H9 (cell line): ENCODE measurements around the gene KIF1A. TPM values are rescaled to one million over a fixed set of nuclear protein-coding genes. Genes with fewer than 3 reads are reported as not detected.

Experiments used
- DNase-seq: peaks from one replicate; pipeline ENCODE4 v3.0.0-alpha.2; 2017
- H2AFZ ChIP-seq: one replicate; pipeline ENCODE4 v1.6.1; 2013; ENCODE audit warnings: mild to moderate bottlenecking, low read length, control low read depth, moderate library complexity
- H2AK5ac ChIP-seq: 2 replicates; pipeline ENCODE4 v1.6.1; 2013; ENCODE audit warnings: low read length, control low read depth, mixed read lengths; ENCODE audit not compliant: insufficient read length
- H2BK120ac ChIP-seq: one replicate; pipeline ENCODE4 v1.6.1; 2013; ENCODE audit warnings: low read depth, mild to moderate bottlenecking, low read length, control low read depth, inconsistent platforms; ENCODE audit not compliant: poor library complexity, severe bottlenecking
- H2BK12ac ChIP-seq: 2 replicates; pipeline ENCODE4 v1.6.1; 2013; ENCODE audit warnings: low read length, control low read depth, mixed read lengths, low read depth; ENCODE audit not compliant: insufficient read length
- H2BK15ac ChIP-seq: 2 replicates; pipeline ENCODE4 v1.6.1; 2013; ENCODE audit warnings: low read depth, low read length, control low read depth
- H2BK20ac ChIP-seq: one replicate; pipeline ENCODE4 v1.6.1; 2013; ENCODE audit warnings: low read depth, mild to moderate bottlenecking, low read length, control low read depth, inconsistent platforms; ENCODE audit not compliant: poor library complexity, severe bottlenecking
- H2BK5ac ChIP-seq: 2 replicates; pipeline ENCODE4 v1.6.1; 2013; ENCODE audit warnings: low read length, control low read depth, mixed read lengths; ENCODE audit not compliant: insufficient read length
- H3K14ac ChIP-seq: 2 replicates; pipeline ENCODE4 v1.6.1; 2013; ENCODE audit warnings: low read length, control low read depth; ENCODE audit not compliant: insufficient read depth
- H3K18ac ChIP-seq: 2 replicates; pipeline ENCODE4 v1.6.1; 2013; ENCODE audit warnings: low read depth, mild to moderate bottlenecking, mixed read lengths, low read length, control low read depth; ENCODE audit not compliant: insufficient read length
- H3K23ac ChIP-seq: 2 replicates; pipeline ENCODE4 v1.6.1; 2013; ENCODE audit warnings: low read length, control low read depth, mixed read lengths, low read depth; ENCODE audit not compliant: insufficient read length
- H3K23me2 ChIP-seq: 2 replicates; pipeline ENCODE4 v1.6.1; 2013; ENCODE audit warnings: low read depth, mild to moderate bottlenecking, mixed read lengths, low read length, control low read depth; ENCODE audit not compliant: insufficient read length, poor library complexity, severe bottlenecking
- H3K27ac ChIP-seq: 2 replicates; pipeline ENCODE4 v1.5.1; 2013; ENCODE audit warnings: low read length, control low read depth, mixed read lengths, low read depth; ENCODE audit not compliant: insufficient read length
- H3K27me3 ChIP-seq: 2 replicates; pipeline ENCODE4 v1.6.1; 2013; ENCODE audit warnings: low read length, control low read depth, inconsistent platforms; ENCODE audit not compliant: insufficient read depth
- H3K4ac ChIP-seq: 2 replicates; pipeline ENCODE4 v1.6.1; 2013; ENCODE audit warnings: low read depth, mild to moderate bottlenecking, control low read depth, inconsistent platforms, low read length, moderate library complexity
- H3K4me1 ChIP-seq: 2 replicates; pipeline ENCODE4 v1.6.1; 2013; ENCODE audit warnings: low read length, control low read depth, inconsistent platforms; ENCODE audit not compliant: insufficient read depth
- H3K4me2 ChIP-seq: 2 replicates; pipeline ENCODE4 v1.6.1; 2013; ENCODE audit warnings: low read length, control low read depth, mixed read lengths; ENCODE audit not compliant: insufficient read length, insufficient read depth
- H3K56ac ChIP-seq: 2 replicates; pipeline ENCODE4 v1.6.1; 2013; ENCODE audit warnings: low read depth, mild to moderate bottlenecking, mixed read lengths, low read length, control low read depth; ENCODE audit not compliant: insufficient read length
- H3K79me1 ChIP-seq: 2 replicates; pipeline ENCODE4 v1.6.1; 2013; ENCODE audit warnings: low read depth, mild to moderate bottlenecking, moderate library complexity, low read length, control low read depth, inconsistent platforms; ENCODE audit not compliant: insufficient read depth, poor library complexity, severe bottlenecking
- H3K79me2 ChIP-seq: 2 replicates; pipeline ENCODE4 v1.6.1; 2013; ENCODE audit warnings: low read length, control low read depth, inconsistent platforms; ENCODE audit not compliant: insufficient read depth
- H3K9ac ChIP-seq: 2 replicates; pipeline ENCODE4 v1.6.1; 2013; ENCODE audit warnings: low read length, control low read depth, mixed read lengths; ENCODE audit not compliant: insufficient read length; ENCODE audit errors: extremely low read depth
- H3K9me3 ChIP-seq: one replicate; pipeline ENCODE4 v1.6.1; 2013; ENCODE audit warnings: low read depth, low read length, inconsistent platforms; ENCODE audit not compliant: control insufficient read depth
- H3T11ph ChIP-seq: one replicate; pipeline ENCODE4 v1.6.1; 2013; ENCODE audit warnings: mild to moderate bottlenecking, low read length, control low read depth, inconsistent platforms
- H4K20me1 ChIP-seq: one replicate; pipeline ENCODE4 v1.6.1; 2013; ENCODE audit not compliant: control insufficient read depth, insufficient read length, insufficient read depth
- H4K5ac ChIP-seq: 2 replicates; pipeline ENCODE4 v1.6.1; 2013; ENCODE audit warnings: low read depth, mild to moderate bottlenecking, mixed read lengths, low read length, control low read depth; ENCODE audit not compliant: insufficient read length
- H4K8ac ChIP-seq: replicated peaks from 2 replicates; pipeline ENCODE4 v1.6.1; 2013; ENCODE audit warnings: low read length, control low read depth, mixed read lengths, low read depth; ENCODE audit not compliant: insufficient read length
- H4K91ac ChIP-seq: 2 replicates; pipeline ENCODE4 v1.6.1; 2013; ENCODE audit warnings: low read depth, mild to moderate bottlenecking, moderate library complexity, mixed read lengths, low read length, control low read depth; ENCODE audit not compliant: insufficient read length
- H3K27ac Mint-ChIP-seq, 3 experiments: 2 replicates in 2 of 3; 3 replicates in 1 of 3; pipeline ENCODE4 v1.8.0; 2020 to 2021; ENCODE audit warnings: mixed read lengths in 3 of 3, mild to moderate bottlenecking in 1 of 3, moderate library complexity in 1 of 3
- H3K27me3 Mint-ChIP-seq: 2 replicates; pipeline ENCODE4 v1.8.0; 2021; ENCODE audit warnings: low read depth, mild to moderate bottlenecking, moderate library complexity, mixed read lengths
- H3K36me3 Mint-ChIP-seq, 3 experiments: 2 replicates in 2 of 3; 3 replicates in 1 of 3; pipeline ENCODE4 v1.8.0; 2020 to 2021; ENCODE audit warnings: low read depth in 3 of 3, mixed read lengths in 3 of 3; ENCODE audit not compliant: insufficient read depth in 1 of 3
- H3K4me1 Mint-ChIP-seq, 2 experiments: 2 replicates each; pipeline ENCODE4 v1.8.0; 2020; ENCODE audit warnings: mixed read lengths in 2 of 2
- H3K4me3 Mint-ChIP-seq, 2 experiments: 2 replicates in 1 of 2; 3 replicates in 1 of 2; pipeline ENCODE4 v1.8.0; 2020 to 2021; ENCODE audit warnings: mild to moderate bottlenecking in 2 of 2, mixed read lengths in 2 of 2, moderate library complexity in 1 of 2
- H3K9me3 Mint-ChIP-seq, 2 experiments: 2 replicates in 1 of 2; 3 replicates in 1 of 2; pipeline ENCODE4 v1.8.0; 2020; ENCODE audit warnings: mild to moderate bottlenecking in 2 of 2, mixed read lengths in 2 of 2, moderate library complexity in 1 of 2
- WGBS: extraction: QIAGEN DNeasy Blood & Tissue Kit; methylation state at CpG from one replicate; pipeline ENCODE4 v1.1.7; 2013; ENCODE audit warnings: missing lambda C conversion rate, low lambda C conversion rate, mixed read lengths; ENCODE audit not compliant: insufficient read length; ENCODE audit errors: extremely low coverage; 5-methylcytosine and 5-hydroxymethylcytosine counted together
- total RNA-seq: library from RNA; stranded (reverse); gene quantifications from 2 replicates; pipeline ENCODE4 v1.2.1, GENCODE V29; 2021
- TF ChIP-seq, protein P1 (sequence below): fragments of 200-600 bp; sonication (generic); conservative IDR thresholded peaks from 3 replicates; pipeline ENCODE4 v1.8.0; 2021; ENCODE audit warnings: antibody characterized with exemption, mild to moderate bottlenecking

KIF1A gene
- total RNA-seq, 1 experiment from 2014 or later = 204 TPM

DNA sequence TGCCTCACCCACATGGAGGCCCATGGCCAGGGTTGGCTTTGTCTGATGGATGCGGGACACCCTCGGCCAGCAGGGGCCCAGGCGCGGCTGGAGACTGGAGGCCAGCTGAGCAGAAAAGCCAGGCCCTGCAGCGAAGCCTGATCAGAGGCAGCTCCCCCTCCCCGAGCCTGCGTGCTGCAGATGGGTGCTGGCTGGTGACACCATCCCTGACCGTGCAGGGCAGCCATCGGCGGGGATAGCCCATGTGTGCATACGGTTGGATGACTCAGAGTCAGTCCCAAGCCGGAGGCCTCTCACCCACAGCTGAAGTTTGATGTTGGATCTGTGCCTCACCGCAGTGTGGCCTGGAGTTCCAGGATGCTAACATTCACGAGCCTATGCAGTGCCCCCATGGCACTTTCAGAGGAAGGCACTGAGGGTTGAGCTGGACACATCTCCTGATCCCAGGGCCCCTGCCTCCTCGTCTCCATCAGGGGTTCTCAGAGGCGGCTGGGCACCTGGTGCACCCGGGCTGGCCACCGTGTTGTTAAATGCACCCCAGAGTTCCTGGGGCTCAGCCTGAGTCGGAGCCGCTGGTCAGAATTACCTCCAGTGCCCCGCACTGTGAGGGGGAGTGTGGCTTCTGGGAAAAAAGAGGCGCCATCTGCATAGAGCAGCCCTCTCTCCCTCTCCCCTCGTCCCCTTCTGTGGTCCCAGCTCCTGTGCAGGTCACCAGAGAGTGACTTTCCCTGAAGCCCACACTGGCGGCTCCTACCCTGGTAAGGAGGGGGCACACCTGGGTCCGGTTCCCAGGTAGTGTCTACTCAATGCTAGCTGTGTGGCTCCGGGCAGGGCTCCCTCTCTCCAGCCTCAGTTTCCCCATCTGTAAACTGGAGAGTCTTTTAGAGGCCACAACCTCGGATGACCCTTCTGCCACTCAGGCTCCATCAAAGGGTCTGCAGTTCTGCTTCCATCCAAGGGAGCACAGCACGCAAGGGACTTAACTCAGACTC, 19.4 kb upstream of the KIF1A start:
- Mint-ChIP-seq H3K27ac (no peak overlapping the region), H3K4me1 (peaks cover 23 to 35% of the 10 kb centered on the region in 2 experiments), H3K36me3 (no peaks in the 10 kb centered on the region; a peak in 2 of 7 replicates), H3K27me3 (peaks cover 9% of the 10 kb centered on the region), H3K4me3 (no peak overlapping the region), H3K9me3 (0 out of 5 replicates have a peak, but pooled peaks cover 0 to 2% of the 10 kb centered on the region in 2 experiments)
- Histone ChIP-seq H2AFZ (no peak overlapping the region), H3K23ac (no peak overlapping the region), H3K56ac (no peak overlapping the region), H3K79me2 (no peaks in the 10 kb centered on the region; the same call in 1 of the 2 replicates), H2AK5ac (no peak overlapping the region), H2BK5ac (no peak overlapping the region), H4K5ac (no peak overlapping the region), H3K27ac (no peak overlapping the region), H4K91ac (no peak overlapping the region), H3K4me2 (no peak overlapping the region), H3K18ac (no peak overlapping the region), H3K79me1 (no peaks in the 10 kb centered on the region), H3T11ph (no peak overlapping the region), H3K4me1 (peaks cover 2% of the 10 kb centered on the region; the same call in 1 of the 2 replicates), H3K4ac (no peak overlapping the region), H2BK20ac (no peak overlapping the region), H2BK15ac (no peak overlapping the region), H3K9ac (no peak overlapping the region), H2BK120ac (no peak overlapping the region), H3K14ac (no peak overlapping the region; the same call in 1 of the 2 replicates), H3K9me3 (no peaks in the 10 kb centered on the region), H4K8ac (no peak overlapping the region), H4K20me1 (no peaks in the 10 kb centered on the region), H3K27me3 (no peaks in the 10 kb centered on the region), H2BK12ac (no peak overlapping the region), H3K23me2 (no peaks in the 10 kb centered on the region)
- no peak for DNase-seq
- WGBS = no CpG with 5 or more reads among the region's 28 CpGs
- TF ChIP-seq, protein P1, sequence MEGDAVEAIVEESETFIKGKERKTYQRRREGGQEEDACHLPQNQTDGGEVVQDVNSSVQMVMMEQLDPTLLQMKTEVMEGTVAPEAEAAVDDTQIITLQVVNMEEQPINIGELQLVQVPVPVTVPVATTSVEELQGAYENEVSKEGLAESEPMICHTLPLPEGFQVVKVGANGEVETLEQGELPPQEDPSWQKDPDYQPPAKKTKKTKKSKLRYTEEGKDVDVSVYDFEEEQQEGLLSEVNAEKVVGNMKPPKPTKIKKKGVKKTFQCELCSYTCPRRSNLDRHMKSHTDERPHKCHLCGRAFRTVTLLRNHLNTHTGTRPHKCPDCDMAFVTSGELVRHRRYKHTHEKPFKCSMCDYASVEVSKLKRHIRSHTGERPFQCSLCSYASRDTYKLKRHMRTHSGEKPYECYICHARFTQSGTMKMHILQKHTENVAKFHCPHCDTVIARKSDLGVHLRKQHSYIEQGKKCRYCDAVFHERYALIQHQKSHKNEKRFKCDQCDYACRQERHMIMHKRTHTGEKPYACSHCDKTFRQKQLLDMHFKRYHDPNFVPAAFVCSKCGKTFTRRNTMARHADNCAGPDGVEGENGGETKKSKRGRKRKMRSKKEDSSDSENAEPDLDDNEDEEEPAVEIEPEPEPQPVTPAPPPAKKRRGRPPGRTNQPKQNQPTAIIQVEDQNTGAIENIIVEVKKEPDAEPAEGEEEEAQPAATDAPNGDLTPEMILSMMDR = no peak
